HEK293T (cell line): ENCODE measurements around the gene MMP20.

Experiments
- CTCF ChIA-PET: fragments of 350-600 bp; formaldehyde crosslinking; extraction: SDS; loops from one replicate; lab custom pipeline; 2021; ENCODE audit warnings: antibody characterized with exemption, inconsistent platforms; lab: Yijun Ruan, JAX
- POLR2A ChIA-PET: fragments of 350-600 bp; formaldehyde crosslinking; extraction: SDS; loops from one replicate; lab custom pipeline; 2020; ENCODE audit warnings: antibody characterized with exemption, inconsistent platforms; lab: Yijun Ruan, JAX
- DNase-seq: peaks from one replicate; pipeline ENCODE4 v3.0.0; 2012; ENCODE audit warnings: mixed read lengths; ENCODE audit errors: extremely low spot score
- ARNT ChIP-seq: fragments of 450-650 bp; IDR thresholded peaks from 2 replicates; pipeline ENCODE4 v1.6.1; 2017; ENCODE audit warnings: mild to moderate bottlenecking
- BHLHE40 ChIP-seq: fragments of 450-650 bp; IDR thresholded peaks from 2 replicates; pipeline ENCODE4 v1.6.1; 2016; ENCODE audit warnings: mild to moderate bottlenecking, moderate library complexity, borderline replicate concordance
- CTBP1 ChIP-seq: fragments of 450-650 bp; IDR thresholded peaks from 2 replicates; pipeline ENCODE4 v1.6.1; 2016; ENCODE audit warnings: borderline replicate concordance
- ELF4 ChIP-seq: fragments of 450-650 bp; IDR thresholded peaks from 2 replicates; pipeline ENCODE4 v1.6.1; 2017; ENCODE audit warnings: antibody characterized with exemption
- FOXA1 ChIP-seq: fragments of 450-650 bp; IDR thresholded peaks from 2 replicates; pipeline ENCODE4 v1.6.1; 2016; ENCODE audit warnings: mild to moderate bottlenecking
- FOXK2 ChIP-seq: fragments of 450-650 bp; IDR thresholded peaks from 2 replicates; pipeline ENCODE4 v1.6.1; 2016; ENCODE audit warnings: mild to moderate bottlenecking
- FOXM1 ChIP-seq: fragments of 450-650 bp; IDR thresholded peaks from 2 replicates; pipeline ENCODE4 v1.6.1; 2017; ENCODE audit warnings: mild to moderate bottlenecking, borderline replicate concordance
- HDGF ChIP-seq: fragments of 450-650 bp; IDR thresholded peaks from 2 replicates; pipeline ENCODE4 v1.6.1; 2017; ENCODE audit warnings: antibody characterized with exemption, borderline replicate concordance
- L3MBTL2 ChIP-seq: fragments of 450-650 bp; conservative IDR thresholded peaks from 2 replicates; pipeline ENCODE4 v1.6.1; 2016; ENCODE audit warnings: mild to moderate bottlenecking
- LEF1 ChIP-seq: fragments of 450-650 bp; IDR thresholded peaks from 2 replicates; pipeline ENCODE4 v1.6.1; 2017; ENCODE audit warnings: mild to moderate bottlenecking, borderline replicate concordance
- NFRKB ChIP-seq: fragments of 450-650 bp; IDR thresholded peaks from 2 replicates; pipeline ENCODE4 v1.6.1; 2016; ENCODE audit warnings: mild to moderate bottlenecking, moderate library complexity
- SP1 ChIP-seq: fragments of 450-650 bp; IDR thresholded peaks from 2 replicates; pipeline ENCODE4 v1.6.1; 2017
- SUZ12 ChIP-seq: fragments of 450-650 bp; IDR thresholded peaks from 2 replicates; pipeline ENCODE4 v1.6.1; 2016; ENCODE audit warnings: mild to moderate bottlenecking
- TARDBP ChIP-seq: fragments of 450-650 bp; IDR thresholded peaks from 2 replicates; pipeline ENCODE4 v1.6.1; 2016
- ZNF384 ChIP-seq: fragments of 450-650 bp; IDR thresholded peaks from 2 replicates; pipeline ENCODE4 v1.6.1; 2016
- TF ChIP-seq, protein P1 (sequence below): fragments of 450-650 bp; IDR thresholded peaks from 2 replicates; pipeline ENCODE4 v1.6.1; 2016

MMP20 gene

DNA sequence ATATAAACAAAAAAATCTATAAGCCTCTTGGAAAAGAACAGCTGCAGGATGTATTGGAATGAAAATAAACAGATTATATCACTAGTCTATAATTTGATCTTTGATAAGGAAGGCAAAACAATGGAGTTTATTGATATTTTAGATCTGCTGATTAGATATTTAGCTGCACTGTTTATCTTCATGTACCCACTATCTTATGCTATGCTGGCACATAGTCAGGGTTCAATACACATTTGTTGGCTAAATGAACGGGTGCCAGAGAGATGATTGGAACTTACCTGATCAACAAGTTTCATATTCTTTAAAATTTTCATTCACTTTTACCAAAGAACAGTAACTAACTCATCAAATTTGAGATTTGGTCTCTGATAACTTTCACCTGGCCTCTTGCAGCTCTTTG lies 26.9 kb downstream of the MMP20 start:
- no peak for DNase-seq
- POLR2A ChIA-PET = no interaction called here
- CTCF ChIA-PET = interaction anchor here (0.6 to 1.5 kb wide), 2 partner anchors 9 to 68 kb away, joined by 3 read pairs; no protein-coding TSS in a partner anchor
- TF ChIP-seq HDGF (no peak), SP1 (no peak), FOXM1 (no peak), FOXA1 (no peak), LEF1 (no peak), BHLHE40 (no peak), CTBP1 (no peak), ELF4 (no peak), TARDBP (no peak)

DNA sequence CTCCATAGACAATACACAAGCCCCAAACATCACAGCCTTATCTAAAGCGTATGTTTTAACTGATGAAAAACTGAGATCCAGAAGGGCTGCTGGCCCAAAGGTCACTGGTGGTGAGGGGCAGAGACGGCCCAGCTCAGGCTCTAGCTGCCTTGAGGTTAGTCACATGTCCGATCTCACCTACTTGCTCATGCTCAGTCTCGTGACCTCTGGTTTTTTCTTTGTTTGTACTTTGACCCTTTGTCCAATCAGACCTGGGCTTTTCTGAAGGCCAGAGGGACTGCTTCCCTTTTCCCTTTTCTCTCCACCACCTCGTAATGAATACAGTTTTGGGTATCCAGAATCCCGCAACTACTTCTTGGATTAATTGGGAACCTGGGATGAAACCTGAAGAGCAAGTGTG lies 28.6 kb downstream of the MMP20 start:
- ChIA-PET CTCF (interaction anchor here (0.6 kb wide), 1 partner anchor 30 kb away, joined by 3 read pairs; no protein-coding TSS in a partner anchor), POLR2A (no interaction called here)
- DNase-seq = no peak
- TF ChIP-seq FOXK2 (no peak), BHLHE40 (no peak), FOXA1 (no peak), TARDBP (no peak), ZNF384 (no peak), SP1 (no peak), ARNT (no peak), CTBP1 (no peak), NFRKB (no peak), SUZ12 (no peak)

DNA sequence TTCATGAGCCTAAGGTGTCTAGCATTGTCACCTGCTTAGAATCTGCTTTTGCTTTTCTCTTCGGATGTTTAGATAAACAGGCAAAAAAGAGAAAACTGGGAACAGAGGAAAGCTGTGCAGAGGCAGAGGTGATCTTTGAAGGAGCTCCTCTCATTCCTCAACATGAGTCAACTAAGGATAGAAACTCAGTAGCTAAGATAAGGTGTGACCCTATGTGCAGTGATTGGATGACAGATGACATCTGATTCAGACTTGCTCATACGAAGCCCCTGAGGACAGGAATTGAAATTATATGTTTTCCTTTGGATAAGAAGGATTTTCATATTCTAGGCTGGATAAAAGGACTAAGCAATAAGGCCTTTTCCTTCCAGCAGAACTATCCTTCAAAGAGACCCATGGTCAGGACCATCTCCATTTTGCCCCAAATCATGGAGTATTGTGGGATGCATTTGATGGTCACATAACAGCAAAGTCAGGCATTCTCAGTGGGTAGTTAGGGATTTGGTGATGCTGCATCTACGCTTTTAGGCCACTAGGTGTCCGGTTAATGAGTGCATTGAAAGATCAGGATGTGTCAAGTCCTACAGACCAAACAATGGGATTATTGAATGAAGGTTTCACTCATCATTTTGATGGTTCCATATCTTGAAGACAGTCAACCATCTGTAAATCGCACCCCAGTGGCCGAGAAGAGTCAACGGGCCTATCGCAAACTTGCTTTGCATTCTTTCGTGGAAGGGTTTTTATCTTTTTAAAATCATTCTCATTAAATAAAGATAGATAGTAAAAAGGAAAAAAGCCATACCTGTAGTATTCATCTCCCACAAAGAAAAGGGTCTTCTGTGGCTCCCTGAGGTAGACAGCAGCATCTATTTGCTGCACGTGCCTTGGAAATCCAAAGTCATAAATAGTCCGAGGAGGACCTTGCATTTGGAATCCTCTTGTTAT lies 32.2 kb downstream of the MMP20 start:
- peak; percentile 54 for DNase-seq
- ChIA-PET CTCF (interaction anchor here (1.0 kb wide), 1 partner anchor 24 kb away, joined by 3 read pairs; no protein-coding TSS in a partner anchor), POLR2A (no interaction called here)
- TF ChIP-seq NFRKB (no peak), TARDBP (no peak), SUZ12 (no peak), FOXK2 (no peak), L3MBTL2 (no peak), ZNF384 (no peak), FOXM1 (no peak), SP1 (no peak), LEF1 (no peak), FOXA1 (no peak), ELF4 (no peak), ARNT (no peak), BHLHE40 (no peak), HDGF (no peak), CTBP1 (no peak)
- TF ChIP-seq, protein P1, sequence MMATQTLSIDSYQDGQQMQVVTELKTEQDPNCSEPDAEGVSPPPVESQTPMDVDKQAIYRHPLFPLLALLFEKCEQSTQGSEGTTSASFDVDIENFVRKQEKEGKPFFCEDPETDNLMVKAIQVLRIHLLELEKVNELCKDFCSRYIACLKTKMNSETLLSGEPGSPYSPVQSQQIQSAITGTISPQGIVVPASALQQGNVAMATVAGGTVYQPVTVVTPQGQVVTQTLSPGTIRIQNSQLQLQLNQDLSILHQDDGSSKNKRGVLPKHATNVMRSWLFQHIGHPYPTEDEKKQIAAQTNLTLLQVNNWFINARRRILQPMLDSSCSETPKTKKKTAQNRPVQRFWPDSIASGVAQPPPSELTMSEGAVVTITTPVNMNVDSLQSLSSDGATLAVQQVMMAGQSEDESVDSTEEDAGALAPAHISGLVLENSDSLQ = no peak

DNA sequence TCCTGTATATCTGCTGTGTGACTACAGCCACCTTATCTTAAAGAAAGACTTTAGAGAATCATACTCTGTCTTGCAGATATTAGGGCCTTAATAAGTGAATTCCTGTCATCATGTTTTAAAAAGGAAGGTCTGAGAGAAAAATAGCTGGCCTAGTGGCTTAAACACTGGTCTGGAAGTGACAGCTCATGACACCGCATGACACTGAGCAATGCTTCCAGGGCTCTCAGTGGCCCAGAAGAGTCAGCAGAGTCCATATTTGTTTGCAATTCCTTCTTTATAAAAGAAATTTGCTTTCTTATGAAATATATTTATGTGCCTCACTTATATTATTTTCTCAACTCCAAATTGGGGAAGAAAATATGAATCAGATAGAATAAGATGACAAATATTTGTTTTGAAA lies 33.0 kb downstream of the MMP20 start:
- no peak for DNase-seq
- no peak for TF ChIP-seq L3MBTL2
- TF ChIP-seq, protein P1 = no peak
- TF ChIP-seq BHLHE40 = no peak
- no peak for TF ChIP-seq SUZ12
- no peak for TF ChIP-seq HDGF
- TF ChIP-seq LEF1 = no peak
- no peak for TF ChIP-seq SP1
- no peak for TF ChIP-seq ARNT
- TF ChIP-seq NFRKB = no peak
- ChIA-PET POLR2A (no interaction called here), CTCF (interaction anchor here (1.0 kb wide), 1 partner anchor 23 kb away, joined by 3 read pairs; no protein-coding TSS in a partner anchor)

DNA sequence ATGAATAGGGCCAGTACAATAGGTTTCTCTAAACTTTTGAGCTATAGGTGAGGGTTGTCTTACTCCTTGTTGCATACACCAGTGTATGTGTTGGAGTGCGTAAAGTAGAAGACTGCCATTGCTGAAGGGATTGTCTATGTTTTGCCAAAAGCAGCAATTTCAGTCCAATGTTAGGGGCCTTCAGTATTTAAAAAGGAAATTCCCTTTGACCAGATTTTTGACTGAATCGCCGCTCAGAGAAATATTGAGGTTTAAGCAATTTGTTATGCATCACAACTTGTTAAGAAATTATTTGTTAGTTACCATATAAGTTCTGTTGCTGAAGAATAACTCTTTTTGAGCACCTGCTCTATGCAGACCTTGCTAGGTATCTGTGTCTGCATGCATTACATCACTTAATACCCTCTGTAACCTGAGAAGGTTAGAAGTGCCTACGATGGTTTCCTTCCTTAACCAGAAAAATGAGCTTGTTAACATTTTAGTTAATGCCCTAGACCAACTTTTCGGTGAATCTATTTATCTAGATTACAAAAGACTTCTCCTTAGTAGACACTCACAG lies 33.9 kb downstream of the MMP20 start:
- POLR2A ChIA-PET = no interaction called here
- CTCF ChIA-PET = interaction anchor here (0.6 kb wide), 1 partner anchor 22 kb away, joined by 3 read pairs; no protein-coding TSS in a partner anchor
- no peak for DNase-seq
- TF ChIP-seq BHLHE40 (no peak), TARDBP (no peak), LEF1 (no peak), ZNF384 (no peak), ARNT (no peak), HDGF (no peak), CTBP1 (no peak), FOXA1 (no peak), SUZ12 (no peak)

DNA sequence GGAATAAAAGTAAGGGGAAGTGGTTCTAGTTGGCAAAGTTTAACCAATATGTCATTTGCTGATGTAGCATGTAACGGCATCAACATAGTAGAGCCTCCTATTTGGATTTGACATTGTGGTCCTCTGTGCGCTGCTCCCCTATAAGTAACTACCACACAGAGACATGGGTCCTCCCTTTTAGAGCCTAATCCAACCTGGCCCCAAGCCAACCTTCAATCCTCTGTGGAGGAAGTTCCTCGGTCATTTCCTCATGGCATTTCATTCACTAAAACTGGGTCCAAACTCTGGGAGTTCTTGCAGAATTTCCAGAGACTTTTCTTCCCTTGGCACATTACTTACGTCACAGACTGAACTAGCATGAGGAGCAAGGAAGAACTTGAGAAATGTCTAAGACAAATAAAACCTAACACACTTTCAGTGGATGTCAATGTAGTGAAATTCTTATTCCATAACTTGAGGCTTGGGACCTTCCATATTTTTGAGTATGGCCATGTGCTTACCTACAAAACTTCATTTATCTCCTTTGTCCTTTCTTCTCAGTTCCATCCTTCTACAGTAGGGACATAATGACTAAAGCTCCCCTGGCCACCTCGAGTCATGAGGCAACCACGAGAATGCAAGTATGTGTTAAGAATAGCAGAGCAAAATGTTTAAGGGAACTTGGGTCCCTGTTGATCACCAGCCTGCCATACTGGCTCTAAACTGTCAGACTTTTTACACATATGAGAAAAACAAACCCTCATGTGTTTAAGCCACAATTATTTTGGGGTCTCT lies 34.7 kb downstream of the MMP20 start:
- DNase-seq = no peak
- ChIA-PET POLR2A (no interaction called here), CTCF (no interaction called here)
- TF ChIP-seq SUZ12 = no peak
- no peak for TF ChIP-seq HDGF
- TF ChIP-seq NFRKB = no peak
- TF ChIP-seq FOXK2 = no peak
- TF ChIP-seq L3MBTL2 = no peak
- TF ChIP-seq ARNT = no peak
